ENCODE results near the gene CACNG7.

GRCh38 chr19:53870485-53870844 lies 38.6 kb upstream of the CACNG7 start:
- TF ChIP-seq CTCF (IDR thresholded peaks at IDR 0.05; ENCODE audit: low read depth, low read length, missing input control) (no peak), REST (IDR thresholded peaks at IDR 0.05) (no peak), SP1 (IDR thresholded peaks at IDR 0.05) (no peak), ATF3 (IDR thresholded peaks at IDR 0.05) (no peak), NR2F2 (IDR thresholded peaks at IDR 0.05) (no peak), RXRA (IDR thresholded peaks at IDR 0.05) (no peak), ZBTB33 (IDR thresholded peaks at IDR 0.05) (no peak), RAD21 (IDR thresholded peaks at IDR 0.05) (no peak), YY1 (IDR thresholded peaks at IDR 0.05) (no peak), TAF1 (conservative IDR thresholded peaks at IDR 0.05) (no peak)
